T-helper 1 cell treated with Interleukin-12 subunit alpha and Interleukin-12 subunit beta and Interleukin-4 antibody, amounts not matched to agents 30 μg/mL and 1 μg/mL, for 36 hours (primary cell): ENCODE results near the gene CD38.
"Not testable (repeated sequence)": the region's sequence is repeated elsewhere in the genome, so short reads cannot be mapped to it uniquely, and the experiment has no call there.

Experiments used
- H3K27ac Mint-ChIP-seq: one replicate; pipeline ENCODE4 v1.8.0; 2021; ENCODE audit warnings: mild to moderate bottlenecking, mixed read lengths
- H3K27me3 Mint-ChIP-seq: one replicate; pipeline ENCODE4 v1.8.0; 2021; ENCODE audit warnings: low read depth, mixed read lengths
- H3K36me3 Mint-ChIP-seq: one replicate; pipeline ENCODE4 v1.8.0; 2021; ENCODE audit warnings: low read depth, mixed read lengths
- H3K4me1 Mint-ChIP-seq: one replicate; pipeline ENCODE4 v1.8.0; 2021; ENCODE audit warnings: low read depth, mixed read lengths
- H3K4me3 Mint-ChIP-seq: one replicate; pipeline ENCODE4 v1.8.0; 2021; ENCODE audit warnings: mild to moderate bottlenecking, moderate library complexity, mixed read lengths
- H3K9me3 Mint-ChIP-seq: one replicate; pipeline ENCODE4 v1.8.0; 2021; ENCODE audit warnings: mixed read lengths

CD38 gene

DNA sequence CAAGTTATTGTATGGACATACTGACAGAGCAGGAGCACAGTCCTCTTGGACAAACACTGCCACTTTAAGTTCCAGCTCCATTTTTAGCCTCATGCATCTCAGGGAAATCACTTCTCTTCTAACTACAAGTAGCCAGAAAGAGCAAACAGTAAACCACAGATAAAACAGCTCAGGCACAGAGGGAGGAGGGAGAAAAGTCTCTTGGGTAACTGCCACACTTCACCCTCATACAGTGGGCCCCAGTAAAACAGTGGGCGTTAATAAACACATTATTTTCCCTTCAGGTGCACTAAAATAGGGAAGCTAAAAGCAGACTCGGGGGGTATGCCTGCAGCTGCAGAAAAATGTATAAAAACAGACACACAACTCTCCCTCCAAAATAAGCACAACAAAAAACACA is 21.6 kb downstream of the CD38 start:
- H3K4me1 Mint-ChIP-seq: peaks cover 44% of the 10 kb centered on the region
- H3K4me3 Mint-ChIP-seq: no peak overlapping the region
- peaks cover 25% of the 10 kb centered on the region for H3K36me3 Mint-ChIP-seq
- H3K27me3 Mint-ChIP-seq: no peaks in the 10 kb centered on the region
- H3K27ac Mint-ChIP-seq: peak overlapping the region; percentile 8
- no peaks in the 10 kb centered on the region for H3K9me3 Mint-ChIP-seq

DNA sequence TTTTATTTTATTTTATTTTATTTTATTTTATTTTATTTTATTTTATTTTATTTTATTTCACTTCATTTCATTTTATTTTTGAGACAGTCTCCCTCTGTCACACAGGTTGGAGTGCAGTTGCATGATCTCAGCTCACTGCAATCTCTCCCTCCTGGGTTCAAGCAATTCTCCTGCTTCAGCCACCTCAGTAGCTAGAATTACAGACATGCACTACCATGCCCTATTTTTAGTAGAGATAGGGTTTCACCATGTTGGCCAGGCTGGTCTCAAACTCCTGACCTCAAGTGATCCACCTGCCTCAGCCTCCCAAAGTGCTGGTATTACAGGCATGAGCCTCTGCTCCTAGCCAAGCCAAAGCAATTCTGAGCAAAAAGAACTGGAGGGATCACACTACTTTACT is 24.4 kb downstream of the CD38 start:
- peaks cover 58% of the 10 kb centered on the region for H3K4me1 Mint-ChIP-seq
- H3K4me3 Mint-ChIP-seq, H3K9me3 Mint-ChIP-seq, H3K27me3 Mint-ChIP-seq, H3K27ac Mint-ChIP-seq: not testable (repeated sequence)
- H3K36me3 Mint-ChIP-seq: peaks cover 30% of the 10 kb centered on the region

DNA sequence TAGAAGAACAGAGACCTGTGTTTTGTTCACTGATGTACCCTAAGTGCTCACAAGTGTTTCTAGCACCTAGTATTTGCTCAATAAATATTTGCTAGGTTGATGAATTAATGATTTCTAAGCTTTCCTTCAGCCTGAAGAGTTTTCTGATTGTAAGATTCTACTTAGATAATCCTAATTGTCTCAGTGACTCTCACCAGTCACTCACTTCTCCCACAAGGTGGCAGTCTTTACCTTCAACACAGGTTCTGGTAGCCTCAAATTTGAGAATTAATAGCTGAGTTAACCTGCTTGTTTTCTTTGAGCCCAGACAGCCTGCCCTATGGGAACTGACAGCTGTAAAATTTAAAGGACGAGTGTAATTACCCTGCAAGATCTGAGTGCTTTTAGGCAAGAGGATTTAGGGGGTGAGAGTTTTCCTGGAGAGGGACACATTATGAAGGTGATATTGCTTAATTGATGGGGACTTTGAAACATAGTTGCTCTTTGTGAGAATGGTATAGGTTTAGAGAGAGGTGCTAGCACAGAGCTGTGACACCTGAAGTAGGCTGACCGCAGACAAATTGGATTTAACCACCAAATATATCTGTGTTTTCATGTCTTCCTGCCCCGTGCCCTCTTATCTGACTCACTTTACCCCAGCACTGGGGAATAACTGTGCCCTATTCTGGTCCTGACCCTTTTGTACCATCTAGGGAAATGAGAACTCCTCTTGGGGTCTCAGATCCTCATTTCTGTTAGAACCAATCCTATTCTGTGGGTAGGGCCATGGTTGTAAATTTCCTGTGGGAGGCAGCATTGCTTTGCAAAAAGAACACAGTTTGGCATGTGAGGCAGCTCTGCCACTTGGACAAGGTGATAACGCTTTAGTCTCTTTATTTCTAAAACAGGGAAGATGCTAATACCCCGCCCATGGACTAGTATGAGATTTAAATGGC is 27.7 kb downstream of the CD38 start:
- Mint-ChIP-seq H3K4me3 (no peak overlapping the region), H3K4me1 (peaks cover 58% of the 10 kb centered on the region), H3K9me3 (no peaks in the 10 kb centered on the region), H3K36me3 (peaks cover 30% of the 10 kb centered on the region), H3K27ac (peak overlapping the region; percentile 21), H3K27me3 (no peaks in the 10 kb centered on the region)

DNA sequence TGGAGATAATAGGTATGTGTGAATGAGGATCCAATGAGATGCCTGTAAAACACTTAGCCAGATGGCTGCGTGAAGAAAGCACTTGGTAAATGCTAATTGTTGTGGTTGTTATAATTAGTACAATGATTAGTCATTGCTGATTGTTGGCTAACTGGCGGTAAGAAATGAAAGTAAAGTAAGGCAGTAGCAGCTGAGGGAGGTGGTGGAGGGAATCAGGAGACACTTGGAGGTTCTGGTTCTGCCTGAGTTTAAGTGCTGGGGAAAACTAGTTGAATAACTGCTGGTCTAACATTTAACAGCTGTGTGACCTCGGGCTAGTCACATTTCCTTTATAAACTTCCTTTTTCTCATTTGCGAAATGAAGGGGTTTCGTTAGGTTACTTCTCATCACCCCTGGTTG is 30.9 kb downstream of the CD38 start:
- Mint-ChIP-seq H3K27me3 (no peaks in the 10 kb centered on the region), H3K4me3 (no peak overlapping the region), H3K4me1 (peaks cover 56% of the 10 kb centered on the region), H3K27ac (peak overlapping the region; percentile 23), H3K36me3 (peaks cover 45% of the 10 kb centered on the region), H3K9me3 (peaks cover 3% of the 10 kb centered on the region)

DNA sequence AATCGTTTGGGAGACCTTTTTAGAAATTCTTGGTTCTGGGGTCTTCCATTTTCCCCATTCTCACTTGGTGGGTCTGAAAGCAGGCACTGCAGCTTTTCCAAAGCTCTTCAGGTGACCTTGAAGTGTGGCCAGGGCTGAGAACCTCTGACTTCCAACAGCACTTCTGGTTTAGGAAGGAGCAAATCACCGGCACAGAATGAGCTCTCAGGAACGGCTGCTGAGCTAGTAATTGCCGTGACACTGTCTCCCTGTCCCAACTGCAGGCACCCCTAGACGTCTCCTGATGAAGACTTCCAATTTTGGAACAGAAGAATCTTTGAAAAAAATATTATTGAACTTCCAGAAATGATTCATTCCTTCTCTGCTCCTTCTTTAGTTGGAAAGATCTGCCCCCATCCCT is 31.3 kb downstream of the CD38 start:
- Mint-ChIP-seq H3K27ac (no peak overlapping the region), H3K9me3 (peaks cover 3% of the 10 kb centered on the region), H3K27me3 (no peaks in the 10 kb centered on the region), H3K36me3 (peaks cover 48% of the 10 kb centered on the region), H3K4me3 (no peak overlapping the region), H3K4me1 (peaks cover 57% of the 10 kb centered on the region)

DNA sequence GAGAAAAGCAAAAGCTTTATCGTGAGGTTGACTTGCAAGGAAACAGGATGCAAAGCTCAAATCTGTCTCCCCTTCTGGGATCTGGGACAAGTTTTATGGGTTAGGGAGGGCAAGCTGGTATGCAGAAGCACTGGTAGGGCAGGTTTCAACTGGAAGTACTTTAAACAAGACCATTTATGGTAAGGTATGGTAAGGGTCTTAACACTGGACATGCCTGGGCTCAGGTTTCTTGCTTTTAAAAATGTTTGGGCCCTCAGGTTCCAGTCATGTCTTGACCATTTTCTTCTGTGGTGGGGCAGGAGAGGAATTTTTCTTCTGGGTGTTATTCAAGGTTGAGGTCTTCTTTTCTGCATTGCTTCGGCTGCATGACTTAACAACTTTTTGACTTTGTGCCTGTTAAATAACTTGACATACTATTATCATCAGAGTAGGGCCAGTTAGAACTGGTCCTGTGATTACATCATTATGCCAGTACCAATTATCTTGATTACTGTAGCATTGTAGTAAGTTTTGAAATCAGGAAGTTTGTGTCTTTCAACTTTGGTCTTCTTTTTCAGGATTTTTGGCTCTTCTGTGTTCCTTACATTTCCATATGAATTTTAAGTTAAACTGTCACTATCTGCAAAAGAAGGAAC is 33.7 kb downstream of the CD38 start:
- no peak overlapping the region for H3K4me3 Mint-ChIP-seq
- H3K27ac Mint-ChIP-seq: no peak overlapping the region
- H3K4me1 Mint-ChIP-seq: peaks cover 48% of the 10 kb centered on the region
- H3K36me3 Mint-ChIP-seq: peaks cover 51% of the 10 kb centered on the region
- H3K9me3 Mint-ChIP-seq: peaks cover 3% of the 10 kb centered on the region
- H3K27me3 Mint-ChIP-seq: no peaks in the 10 kb centered on the region

DNA sequence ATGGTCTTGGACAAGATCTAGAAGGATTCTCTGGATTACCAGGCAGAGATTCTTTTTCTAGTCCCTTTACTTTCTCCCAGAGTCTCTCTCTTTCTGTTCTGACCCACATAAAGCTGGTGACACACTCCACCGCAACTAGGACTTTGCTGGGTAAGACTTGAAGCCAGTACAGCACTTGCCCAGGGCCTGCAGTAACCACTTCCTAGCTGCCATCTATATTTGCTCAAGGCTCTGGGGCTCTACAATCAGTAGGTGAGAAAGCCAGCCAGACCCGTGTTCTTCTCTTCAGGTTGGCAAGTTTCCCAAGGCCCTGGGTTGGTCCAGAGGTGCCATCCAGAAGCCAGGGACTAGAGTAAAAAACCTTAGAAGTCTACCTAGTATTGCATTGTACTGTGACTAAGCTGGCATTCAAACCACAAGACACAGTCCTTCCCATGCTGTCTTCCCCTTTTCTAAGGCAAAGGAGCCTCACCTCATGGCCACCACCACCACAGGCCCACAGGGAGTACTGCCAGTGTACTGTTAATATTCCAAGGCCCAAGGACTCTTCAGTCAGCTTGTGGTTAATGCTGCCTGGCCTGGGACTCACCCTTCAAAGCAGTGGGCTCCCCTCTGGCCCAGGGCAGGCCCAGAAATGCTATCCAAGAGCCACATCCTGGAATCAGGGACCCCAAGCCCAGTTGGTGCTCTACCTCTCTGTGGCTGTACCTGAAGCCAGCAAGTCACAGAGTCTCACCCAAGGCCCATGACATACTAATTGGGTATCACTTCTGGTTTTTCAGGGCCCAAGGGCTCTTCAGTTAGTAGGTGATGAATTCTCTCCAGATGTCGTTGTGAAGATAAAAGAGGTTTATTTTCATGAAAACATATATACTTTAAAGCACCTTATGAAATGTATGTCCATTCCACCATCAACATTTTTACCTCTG is 54.7 kb downstream of the CD38 start:
- no peak overlapping the region for H3K27ac Mint-ChIP-seq
- H3K9me3 Mint-ChIP-seq: peaks cover 9% of the 10 kb centered on the region
- H3K27me3 Mint-ChIP-seq: no peaks in the 10 kb centered on the region
- H3K4me1 Mint-ChIP-seq: peaks cover 33% of the 10 kb centered on the region
- peaks cover 79% of the 10 kb centered on the region for H3K36me3 Mint-ChIP-seq
- H3K4me3 Mint-ChIP-seq: no peak overlapping the region

DNA sequence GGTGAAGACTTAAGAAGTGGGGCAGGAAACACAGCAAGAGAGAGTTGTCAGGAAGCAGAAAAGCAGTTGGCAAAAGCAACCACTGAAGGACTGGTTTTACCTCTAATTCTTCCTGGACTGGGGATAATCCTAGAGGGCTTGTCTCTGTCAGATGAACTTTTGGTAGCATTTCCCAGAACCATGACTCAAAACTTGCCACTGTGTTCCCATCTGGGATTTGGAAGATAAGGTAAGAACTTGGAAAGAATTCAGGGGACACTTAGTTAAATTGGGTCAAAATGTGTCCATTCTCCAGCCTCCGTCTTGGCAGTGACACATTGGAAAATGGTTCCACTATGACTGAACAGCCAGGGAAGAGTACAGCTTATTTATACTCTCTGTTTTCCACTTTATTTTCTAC is 55.7 kb downstream of the CD38 start:
- no peak overlapping the region for H3K4me3 Mint-ChIP-seq
- peaks cover 79% of the 10 kb centered on the region for H3K36me3 Mint-ChIP-seq
- no peaks in the 10 kb centered on the region for H3K27me3 Mint-ChIP-seq
- H3K27ac Mint-ChIP-seq: no peak overlapping the region
- peaks cover 29% of the 10 kb centered on the region for H3K4me1 Mint-ChIP-seq
- peaks cover 5% of the 10 kb centered on the region for H3K9me3 Mint-ChIP-seq

DNA sequence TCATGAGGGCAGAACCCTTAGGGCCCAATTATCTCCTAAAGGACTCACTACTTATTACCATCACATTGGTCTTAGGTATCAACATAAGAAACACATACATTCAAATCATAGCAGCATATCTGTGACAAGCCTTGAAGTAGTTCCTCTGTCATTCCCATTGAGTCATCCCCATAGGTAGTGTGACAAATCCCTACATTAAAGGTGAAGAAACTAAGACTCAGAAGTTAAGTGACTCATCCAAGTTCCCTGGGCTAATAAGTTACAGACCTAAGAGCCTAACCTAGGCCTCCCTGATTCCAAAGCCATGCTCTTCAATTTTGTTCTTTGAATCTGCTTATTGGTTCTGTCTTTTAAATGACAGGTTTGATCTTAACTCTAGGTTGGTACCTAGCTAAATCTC is 58.2 kb downstream of the CD38 start:
- H3K9me3 Mint-ChIP-seq: peaks cover 12% of the 10 kb centered on the region
- H3K27me3 Mint-ChIP-seq: no peaks in the 10 kb centered on the region
- H3K36me3 Mint-ChIP-seq: peaks cover 77% of the 10 kb centered on the region
- H3K4me3 Mint-ChIP-seq: no peak overlapping the region
- no peak overlapping the region for H3K27ac Mint-ChIP-seq
- H3K4me1 Mint-ChIP-seq: peaks cover 16% of the 10 kb centered on the region

DNA sequence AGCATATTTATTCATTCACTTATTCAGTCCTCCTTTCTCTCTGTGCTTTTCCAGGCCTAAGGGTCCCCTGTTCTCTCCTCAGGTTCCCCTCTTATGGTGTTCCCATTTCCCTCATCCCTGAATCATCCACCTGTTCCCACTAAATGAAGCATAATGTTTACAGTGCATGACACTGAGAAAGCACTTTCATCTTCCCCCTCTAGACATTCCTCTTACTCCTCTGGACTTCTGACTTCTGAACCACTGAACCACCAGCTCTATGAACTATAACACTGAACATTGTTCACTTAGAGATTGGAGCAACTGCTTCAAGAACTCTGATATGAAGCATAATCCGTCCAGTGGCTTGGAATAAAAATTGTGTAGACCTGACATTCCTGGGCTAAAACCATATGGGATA is 59.5 kb downstream of the CD38 start:
- Mint-ChIP-seq H3K36me3 (peaks cover 65% of the 10 kb centered on the region), H3K27me3 (no peaks in the 10 kb centered on the region), H3K27ac (no peak overlapping the region)

DNA sequence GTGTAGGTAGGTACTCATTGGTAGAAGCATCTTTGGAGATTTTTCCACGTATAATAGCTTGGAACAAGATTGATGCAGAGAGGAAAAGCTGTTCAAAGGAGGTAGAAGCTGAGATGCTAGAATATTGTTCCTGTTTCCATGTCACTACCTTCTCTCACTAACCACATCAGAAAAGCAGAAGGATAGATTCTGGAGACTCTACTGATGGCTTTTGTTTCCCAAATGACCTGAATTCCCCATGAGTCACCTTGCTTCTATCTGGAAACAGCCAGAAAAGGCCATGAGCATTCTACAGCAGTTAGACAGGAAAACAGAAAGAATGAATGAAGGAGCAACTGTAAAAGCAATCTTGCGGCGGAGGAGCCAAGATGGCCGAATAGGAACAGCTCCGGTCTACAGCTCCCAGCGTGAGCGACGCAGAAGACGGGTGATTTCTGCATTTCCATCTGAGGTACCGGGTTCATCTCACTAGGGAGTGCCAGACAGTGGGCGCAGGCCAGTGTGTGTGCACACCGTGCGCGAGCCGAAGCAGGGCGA is 63.1 kb downstream of the CD38 start:
- not testable (repeated sequence) for H3K27ac Mint-ChIP-seq, H3K27me3 Mint-ChIP-seq, H3K4me1 Mint-ChIP-seq, H3K4me3 Mint-ChIP-seq
- H3K36me3 Mint-ChIP-seq: peaks cover 42% of the 10 kb centered on the region
- peaks cover 12% of the 10 kb centered on the region for H3K9me3 Mint-ChIP-seq

More for the DNA sequence above, 59.5 kb downstream of the CD38 start:
- H3K4me3 Mint-ChIP-seq: no peak overlapping the region
- H3K4me1 Mint-ChIP-seq: peaks cover 7% of the 10 kb centered on the region
- H3K9me3 Mint-ChIP-seq: peaks cover 12% of the 10 kb centered on the region

DNA sequence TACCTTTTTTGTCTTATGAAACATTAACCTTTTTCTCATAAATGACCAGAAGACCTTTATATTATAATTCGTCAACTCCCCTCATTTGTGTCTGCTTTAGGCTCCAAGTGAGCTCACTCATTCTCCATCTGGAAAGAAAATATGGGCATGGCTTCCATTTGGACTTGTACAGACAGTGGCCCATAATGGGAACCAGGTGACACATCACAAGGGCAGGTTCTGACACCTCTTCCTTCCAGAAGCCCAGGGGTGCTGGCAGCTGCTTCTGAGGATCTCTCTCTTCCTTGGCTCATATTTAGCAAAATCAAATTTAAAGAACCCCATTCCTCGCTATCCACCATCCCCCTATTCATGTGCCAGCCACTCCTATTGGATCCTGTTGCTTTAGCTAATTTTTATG is 69.6 kb downstream of the CD38 start:
- Mint-ChIP-seq H3K27ac (no peak overlapping the region), H3K36me3 (peaks cover 30% of the 10 kb centered on the region), H3K4me3 (no peak overlapping the region), H3K9me3 (no peaks in the 10 kb centered on the region), H3K4me1 (peaks cover 2% of the 10 kb centered on the region), H3K27me3 (no peaks in the 10 kb centered on the region)

DNA sequence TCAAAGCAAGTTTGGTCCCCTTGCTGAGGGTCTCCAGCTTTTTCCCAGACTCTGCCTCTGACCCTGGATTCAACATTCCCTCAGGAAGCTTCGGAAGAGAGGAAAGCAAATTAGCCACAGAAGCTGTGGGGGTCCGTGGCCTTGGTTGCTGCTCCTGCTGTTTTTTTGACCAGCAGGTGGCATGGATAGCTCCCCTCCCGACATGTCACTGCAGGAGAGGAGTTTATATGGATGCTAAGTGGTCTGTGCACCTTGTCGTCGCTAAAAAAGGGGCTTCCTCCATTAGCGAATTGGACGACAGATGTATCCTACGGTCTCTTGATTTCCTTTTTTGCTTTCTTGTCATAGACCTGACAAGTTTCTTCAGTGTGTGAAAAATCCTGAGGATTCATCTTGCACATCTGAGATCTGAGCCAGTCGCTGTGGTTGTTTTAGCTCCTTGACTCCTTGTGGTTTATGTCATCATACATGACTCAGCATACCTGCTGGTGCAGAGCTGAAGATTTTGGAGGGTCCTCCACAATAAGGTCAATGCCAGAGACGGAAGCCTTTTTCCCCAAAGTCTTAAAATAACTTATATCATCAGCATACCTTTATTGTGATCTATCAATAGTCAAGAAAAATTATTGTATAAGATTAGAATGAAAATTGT is 70.2 kb downstream of the CD38 start:
- Mint-ChIP-seq H3K4me1 (peaks cover 2% of the 10 kb centered on the region), H3K36me3 (peaks cover 33% of the 10 kb centered on the region), H3K27me3 (no peaks in the 10 kb centered on the region), H3K4me3 (no peak overlapping the region), H3K9me3 (no peaks in the 10 kb centered on the region), H3K27ac (no peak overlapping the region)

DNA sequence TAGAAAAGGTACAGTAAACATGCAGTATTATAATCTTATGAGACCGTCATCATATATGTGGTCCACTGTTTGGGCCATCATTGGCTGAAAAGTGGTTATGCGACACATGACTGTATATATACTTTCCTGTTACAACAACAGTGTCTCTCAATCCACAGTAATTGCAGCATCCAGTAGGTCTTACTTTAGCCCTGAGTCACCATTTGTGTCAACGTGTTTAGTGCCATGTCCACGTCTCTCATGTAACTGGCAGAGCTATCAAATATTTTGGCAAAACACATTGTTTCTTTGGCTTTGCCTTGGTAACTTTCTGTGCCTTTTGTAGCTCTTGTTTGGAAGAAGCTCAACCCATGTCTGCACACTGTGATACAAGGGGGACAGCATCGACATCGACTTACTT is 73.8 kb downstream of the CD38 start:
- Mint-ChIP-seq H3K4me3 (no peak overlapping the region), H3K27me3 (no peaks in the 10 kb centered on the region), H3K9me3 (no peaks in the 10 kb centered on the region), H3K4me1 (peaks cover 2% of the 10 kb centered on the region), H3K27ac (no peak overlapping the region), H3K36me3 (peaks cover 46% of the 10 kb centered on the region)
